Esophagus squamous epithelium (tissue), 5 donors: Measurements from ENCODE around the gene HSPA4. TPM values are rescaled to one million over a fixed set of nuclear protein-coding genes. Genes with fewer than 3 reads are reported as not detected.

Experiments
- DNase-seq: peaks from one replicate; lab custom pipeline; 2025; lab: John Stamatoyannopoulos, UW
- H3K27ac ChIP-seq, 4 donors: fragments of 200-600 bp; sonication (generic); one replicate each; pipeline ENCODE4 v1.5.1; 2016 to 2019; ENCODE audit warnings: mild to moderate bottlenecking in 1 of 4
- H3K27me3 ChIP-seq, 4 donors: fragments of 200-600 bp; sonication (generic); 1 replicate in 3 of 4; 2 replicates in 1 of 4; pipeline versions ENCODE4 v1.5.1 to v1.6.0; 2017 to 2021; ENCODE audit warnings: antibody characterized with exemption in 1 of 4
- H3K36me3 ChIP-seq, 3 donors: fragments of 200-600 bp; sonication (generic); one replicate each; pipeline ENCODE4 v1.5.1; 2016 to 2019
- H3K4me1 ChIP-seq, 3 donors: fragments of 200-600 bp; sonication (generic); one replicate each; pipeline ENCODE4 v1.5.1; 2017 to 2019
- H3K4me3 ChIP-seq, 4 donors: fragments of 200-600 bp; sonication (generic); 1 replicate in 3 of 4; 2 replicates in 1 of 4; pipeline ENCODE4 v1.5.1; 2016 to 2019; ENCODE audit warnings: mild to moderate bottlenecking in 2 of 4, moderate library complexity in 1 of 4
- H3K9me3 ChIP-seq, 3 donors: fragments of 200-600 bp; sonication (generic); one replicate each; pipeline ENCODE4 v1.5.1; 2016 to 2019
- POLR2A ChIP-seq, 4 donors: fragments of 450-650 bp; IDR thresholded peaks; one replicate each; pipeline ENCODE4 v1.6.1; 2017; ENCODE audit warnings: antibody characterized with exemption in 4 of 4, mild to moderate bottlenecking in 4 of 4, moderate library complexity in 3 of 4
- WGBS, 2 donors: methylation state at CpG; one replicate each; pipeline ENCODE4 v1.1.5; 2018; 5-methylcytosine and 5-hydroxymethylcytosine counted together
- intact Hi-C: fragments of 100-400 bp; cut with DNase I; formaldehyde crosslinking; loops from one replicate; pipeline ENCODE4 v1.15.0; 2022
- total RNA-seq, 4 donors: library from RNA; depleted of rRNA; stranded (reverse); fragments of >200 nt; gene quantifications; one replicate each; pipeline ENCODE4 v1.1.0, GENCODE V29; 2016
- TF ChIP-seq, protein P1 (sequence below), 6 experiments: fragments of 450-650 bp in 4 of 6; fragments of 200-600 bp in 2 of 6; sonication (generic) in 2 of 6; IDR thresholded peaks; one replicate each; pipeline ENCODE4 v1.5.1; 2016 to 2019; ENCODE audit warnings: antibody characterized with exemption in 6 of 6, mild to moderate bottlenecking in 4 of 6, moderate library complexity in 4 of 6
- donor health status: DM: yes; HTN: yes; CAD: no.

The HSPA4 gene
- total RNA-seq, 4 donors from 2014 or later: 47.7 to 82.4 (median 67.3) TPM

DNA sequence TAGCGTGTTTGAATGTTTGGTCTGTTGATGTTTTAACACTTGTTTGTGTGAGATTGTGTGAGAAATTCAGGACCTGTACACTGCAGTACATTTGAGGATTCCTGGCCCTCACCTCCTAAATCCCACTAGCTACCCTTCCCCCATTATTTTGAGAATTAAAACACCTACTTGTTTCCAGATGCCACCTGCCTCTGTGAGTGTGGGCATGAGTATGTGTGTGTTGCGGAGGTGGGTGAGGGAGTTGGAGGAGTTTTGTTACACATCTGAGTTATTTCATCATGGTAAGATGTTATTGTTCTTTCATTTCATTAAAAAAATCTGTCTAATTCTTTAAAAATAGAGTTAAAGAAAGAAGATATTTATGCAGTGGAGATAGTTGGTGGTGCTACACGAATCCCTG, 36.3 kb downstream of the HSPA4 start:
- no peak overlapping the region for H3K4me3 ChIP-seq
- TF ChIP-seq, protein P1, sequence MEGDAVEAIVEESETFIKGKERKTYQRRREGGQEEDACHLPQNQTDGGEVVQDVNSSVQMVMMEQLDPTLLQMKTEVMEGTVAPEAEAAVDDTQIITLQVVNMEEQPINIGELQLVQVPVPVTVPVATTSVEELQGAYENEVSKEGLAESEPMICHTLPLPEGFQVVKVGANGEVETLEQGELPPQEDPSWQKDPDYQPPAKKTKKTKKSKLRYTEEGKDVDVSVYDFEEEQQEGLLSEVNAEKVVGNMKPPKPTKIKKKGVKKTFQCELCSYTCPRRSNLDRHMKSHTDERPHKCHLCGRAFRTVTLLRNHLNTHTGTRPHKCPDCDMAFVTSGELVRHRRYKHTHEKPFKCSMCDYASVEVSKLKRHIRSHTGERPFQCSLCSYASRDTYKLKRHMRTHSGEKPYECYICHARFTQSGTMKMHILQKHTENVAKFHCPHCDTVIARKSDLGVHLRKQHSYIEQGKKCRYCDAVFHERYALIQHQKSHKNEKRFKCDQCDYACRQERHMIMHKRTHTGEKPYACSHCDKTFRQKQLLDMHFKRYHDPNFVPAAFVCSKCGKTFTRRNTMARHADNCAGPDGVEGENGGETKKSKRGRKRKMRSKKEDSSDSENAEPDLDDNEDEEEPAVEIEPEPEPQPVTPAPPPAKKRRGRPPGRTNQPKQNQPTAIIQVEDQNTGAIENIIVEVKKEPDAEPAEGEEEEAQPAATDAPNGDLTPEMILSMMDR (IDR thresholded peaks at IDR 0.05): no peak
- TF ChIP-seq POLR2A (IDR thresholded peaks at IDR 0.05): no peak
- WGBS, 2 donors: 89 to 98% methylated on average over 2 to 3 of the region's 3 CpGs
- intact Hi-C loops: no loop called here
- DNase-seq: no peak
- H3K36me3 ChIP-seq: peaks cover 0 to 94% (median 27%) of the 10 kb centered on the region in 3 donors
- H3K27me3 ChIP-seq: no peaks in the 10 kb centered on the region
- H3K4me1 ChIP-seq: no peaks in the 10 kb centered on the region
- H3K9me3 ChIP-seq: no peaks in the 10 kb centered on the region
- no peak overlapping the region for H3K27ac ChIP-seq

DNA sequence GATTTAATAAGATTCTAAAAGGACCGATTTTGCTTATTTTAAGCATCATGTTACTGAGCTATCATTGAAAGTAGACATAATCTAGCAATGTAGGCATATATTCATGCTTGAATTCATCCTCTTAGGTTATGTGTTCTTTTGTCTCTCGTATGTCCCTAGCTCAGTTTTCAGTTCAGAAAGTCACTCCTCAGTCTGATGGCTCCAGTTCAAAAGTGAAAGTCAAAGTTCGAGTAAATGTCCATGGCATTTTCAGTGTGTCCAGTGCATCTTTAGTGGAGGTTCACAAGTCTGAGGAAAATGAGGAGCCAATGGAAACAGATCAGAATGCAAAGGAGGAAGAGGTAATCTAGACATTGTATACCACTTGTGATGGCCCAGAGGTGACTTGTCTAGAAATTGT, 39.2 kb downstream of the HSPA4 start:
- TF ChIP-seq, protein P1 (IDR thresholded peaks at IDR 0.05): no peak
- no peak for TF ChIP-seq POLR2A (IDR thresholded peaks at IDR 0.05)
- no peak overlapping the region for H3K27ac ChIP-seq
- 90% methylated on average over 3 of the region's 3 CpGs for WGBS, 2 donors
- peaks cover 0 to 98% (median 27%) of the 10 kb centered on the region in 3 donors for H3K36me3 ChIP-seq
- intact Hi-C loops: no loop called here
- H3K4me3 ChIP-seq: no peak overlapping the region
- no peaks in the 10 kb centered on the region for H3K4me1 ChIP-seq
- no peaks in the 10 kb centered on the region for H3K27me3 ChIP-seq
- no peak for DNase-seq
- no peaks in the 10 kb centered on the region for H3K9me3 ChIP-seq

DNA sequence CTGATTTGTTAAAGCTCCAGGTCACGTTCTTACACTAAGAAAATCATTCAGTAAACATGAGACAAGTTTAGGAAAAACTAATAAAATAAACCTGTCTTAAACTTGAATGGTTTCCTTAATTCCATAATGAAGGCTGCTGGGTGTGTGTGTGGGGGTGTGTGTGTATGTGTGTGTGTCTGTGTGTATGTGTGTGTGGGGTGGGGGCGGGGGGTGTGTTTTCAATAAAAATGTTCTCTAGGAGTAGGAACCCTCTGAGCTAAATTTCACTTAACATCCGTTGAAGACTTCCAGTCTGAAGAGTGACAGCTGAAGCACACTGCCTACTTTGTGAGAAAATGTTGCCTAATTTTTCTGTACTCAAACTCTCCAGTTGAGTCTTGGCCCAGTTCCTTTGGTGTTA, 54.5 kb downstream of the HSPA4 start:
- Histone ChIP-seq H3K27me3 (no peaks in the 10 kb centered on the region), H3K27ac (no peak overlapping the region), H3K9me3 (no peaks in the 10 kb centered on the region), H3K4me1 (peaks cover 0 to 6% (median 1%) of the 10 kb centered on the region in 3 donors), H3K36me3 (peaks cover 0 to 45% (median 14%) of the 10 kb centered on the region in 3 donors), H3K4me3 (no peak overlapping the region)
- 38 to 65% methylated on average over 2 to 3 of the region's 3 CpGs for WGBS, 2 donors
- TF ChIP-seq, protein P1 (IDR thresholded peaks at IDR 0.05): no peak
- no peak for TF ChIP-seq POLR2A (IDR thresholded peaks at IDR 0.05)
- DNase-seq: no peak
- intact Hi-C loops: no loop called here

DNA sequence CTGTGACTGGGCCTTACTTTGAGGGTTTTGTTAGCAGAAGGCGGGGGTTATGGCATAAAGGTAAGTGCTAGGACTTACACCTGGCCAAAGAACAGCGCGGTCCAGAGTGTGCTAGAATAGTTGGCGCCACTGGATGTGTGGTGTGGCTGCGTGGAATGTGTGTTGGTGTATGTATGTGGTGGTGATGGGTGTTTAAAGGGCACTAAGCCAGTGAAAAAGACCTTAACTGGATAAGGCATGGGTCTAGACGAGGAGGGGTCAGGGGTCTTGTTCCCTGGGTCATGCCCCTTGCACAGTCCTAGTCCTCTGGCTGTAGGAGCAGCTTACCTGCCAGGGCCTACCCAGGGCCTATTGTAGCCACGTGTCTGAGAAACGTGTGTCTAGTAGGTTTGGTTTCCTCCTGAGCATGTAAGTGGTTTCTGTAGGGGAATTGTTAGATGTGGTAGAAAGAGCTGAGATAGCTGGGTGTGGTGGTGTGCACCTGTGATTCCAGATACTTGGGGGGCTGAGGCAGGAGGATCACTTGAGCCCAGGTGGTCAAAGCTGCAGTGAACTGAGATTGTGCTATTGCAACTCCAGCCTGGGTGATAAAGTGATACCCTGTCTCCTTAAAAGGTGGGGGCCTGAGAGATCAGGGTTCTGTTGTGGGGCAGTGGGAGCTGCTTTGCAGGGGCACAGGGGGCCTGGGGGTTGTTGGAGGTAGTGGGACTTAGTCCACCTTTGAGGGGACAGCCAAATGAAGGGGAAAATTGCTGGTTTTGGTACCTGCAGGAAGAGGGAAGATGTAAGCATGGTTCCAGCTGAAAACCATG, 55.2 kb downstream of the HSPA4 start:
- Histone ChIP-seq H3K36me3 (peaks cover 0 to 39% (median 14%) of the 10 kb centered on the region in 3 donors), H3K9me3 (no peaks in the 10 kb centered on the region), H3K27me3 (no peaks in the 10 kb centered on the region), H3K27ac (no peak overlapping the region), H3K4me3 (no peak overlapping the region), H3K4me1 (peaks cover 0 to 9% (median 3%) of the 10 kb centered on the region in 3 donors)
- 87 to 96% methylated on average over 6 to 8 of the region's 8 CpGs for WGBS, 2 donors
- TF ChIP-seq, protein P1 (IDR thresholded peaks at IDR 0.05): no peak
- TF ChIP-seq POLR2A (IDR thresholded peaks at IDR 0.05): no peak
- DNase-seq: no peak
- intact Hi-C loops: no loop called here

DNA sequence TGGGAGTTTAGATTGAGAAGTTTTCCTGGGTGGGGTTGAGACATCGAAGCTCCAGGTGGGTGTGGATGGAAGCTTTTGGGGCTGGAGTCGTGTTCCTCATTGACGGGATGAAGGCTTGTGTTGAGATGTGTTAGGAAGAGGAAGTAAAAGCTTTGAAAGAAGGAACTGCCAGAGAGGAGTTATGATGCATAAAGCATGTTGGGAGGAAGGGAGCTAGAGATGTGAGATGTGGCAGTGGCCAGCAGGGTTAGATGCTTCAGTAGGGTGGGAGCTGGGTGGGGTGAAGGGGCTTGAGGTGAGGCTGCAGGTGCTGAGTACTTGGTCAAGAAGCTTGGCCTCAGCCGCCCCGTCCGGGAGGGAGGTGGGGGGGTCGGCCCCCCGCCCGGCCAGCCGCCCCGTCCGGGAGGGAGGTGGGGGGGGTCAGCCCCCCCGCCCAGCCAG, 56.7 kb downstream of the HSPA4 start:
- Histone ChIP-seq H3K27ac (no peak overlapping the region), H3K4me1 (peaks cover 0 to 9% (median 3%) of the 10 kb centered on the region in 3 donors), H3K4me3 (no peak overlapping the region), H3K27me3 (no peaks in the 10 kb centered on the region), H3K36me3 (peaks cover 0 to 24% (median 9%) of the 10 kb centered on the region in 3 donors), H3K9me3 (no peaks in the 10 kb centered on the region)
- intact Hi-C loops: no loop called here
- 43 to 56% methylated on average over 3 of the region's 13 CpGs for WGBS, 2 donors
- TF ChIP-seq POLR2A (IDR thresholded peaks at IDR 0.05): no peak
- TF ChIP-seq, protein P1 (IDR thresholded peaks at IDR 0.05): no peak
- no peak for DNase-seq
